ENCODE data around the gene ANAPC1. TPM values are rescaled to one million over a fixed set of nuclear protein-coding genes. Genes with fewer than 3 reads are reported as not detected.

The ANAPC1 gene
- total and polyA plus RNA-seq, 9 of the 15 experiments (the other 6 are each of a cell fraction or from before 2014, with no cell fraction given) = 14.0 to 126 (median 78.2) TPM

DNA sequence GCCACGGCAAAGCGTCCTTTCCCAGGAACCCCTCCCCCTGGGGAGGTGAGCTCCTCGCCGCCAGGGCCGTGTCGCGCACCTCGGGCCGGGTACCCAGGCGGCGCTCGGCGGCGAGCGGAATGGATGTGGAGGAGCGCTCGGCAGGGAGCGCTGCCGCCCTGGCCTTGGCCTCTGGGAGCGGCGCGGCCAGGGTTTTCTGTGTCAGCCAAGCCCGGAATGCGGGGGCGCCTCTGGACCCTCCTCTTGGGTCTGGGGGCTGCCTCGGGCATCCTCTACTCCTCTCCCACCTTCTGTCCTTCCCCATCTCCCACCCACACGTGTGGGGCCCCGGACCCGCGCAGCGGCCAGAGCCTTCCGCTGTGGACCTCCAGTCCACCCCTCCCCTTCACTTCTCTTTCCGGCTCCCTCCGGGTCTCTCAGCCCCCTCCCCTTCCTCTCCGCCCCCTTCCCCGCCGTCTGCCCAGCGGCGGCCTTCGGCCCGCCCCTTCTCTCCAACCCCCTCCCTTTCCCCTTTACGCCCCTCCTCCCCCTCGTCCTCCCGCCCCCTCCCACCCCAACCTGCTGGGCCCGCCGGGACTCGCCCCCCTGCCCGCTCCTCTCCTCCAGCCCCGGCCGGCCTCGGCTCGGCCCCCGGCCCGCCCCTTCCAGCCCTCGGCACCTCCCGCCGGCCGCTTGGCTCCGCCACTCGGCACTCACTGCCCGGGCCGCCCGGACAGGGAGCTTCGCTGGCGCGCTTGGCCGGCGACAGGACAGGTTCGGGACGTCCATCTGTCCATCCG is 14.1 kb upstream of the ANAPC1 start, which contains the start of gene MERTK:
Gene MERTK, plus strand, starts transcription at position 684 of the 779 bp plus-strand sequence. CDS start 129 bp downstream, outside the sequence.
- no peaks in the 10 kb centered on the region for H3K79me2 ChIP-seq (ENCODE audit: control insufficient read depth, insufficient read depth, low read length)
- BruUV-seq (replicated peaks) = no TSS peak
- H2AFZ ChIP-seq (ENCODE audit: low read depth, low read length) = peak within 1 kb of the TSS; percentile 96
- no peaks in the 10 kb centered on the region for H3K36me3 ChIP-seq (ENCODE audit: control insufficient read depth, insufficient read depth, low read length)
- H3K4me1 ChIP-seq (replicated peaks in 1 of 2; ENCODE audit: control insufficient read depth in 2 of 2, insufficient read depth in 2 of 2, low read length in 2 of 2) = peaks cover 20 to 24% of the 10 kb centered on the region in 2 experiments
- ATAC-seq = peak; percentile 92
- peak within 1 kb of the TSS; percentile 87 for H3K4me2 ChIP-seq (ENCODE audit: insufficient read depth, low read length)
- ChIA-PET POLR2A (interaction anchor here (0.6 to 1.7 kb wide), 9 partner anchors 10 to 1038 kb away, joined by 3 to 6 read pairs (median 4); partner anchors contain the start of gene ANAPC1), CTCF (ENCODE audit: low intra/inter-chr PET ratio) (interaction anchor here (1.1 to 1.3 kb wide), 2 partner anchors 150 kb away, joined by 6 to 8 read pairs; no protein-coding TSS in a partner anchor)
- under 1% methylated on average over 36 of the region's 71 CpGs for WGBS (ENCODE audit: insufficient coverage, low coverage, missing lambda C conversion rate)
- H3K9me1 ChIP-seq (ENCODE audit: control insufficient read depth, insufficient read depth, low read length) = no peaks in the 10 kb centered on the region
- no peak for FAIRE-seq
- H3K9ac ChIP-seq (ENCODE audit: insufficient read depth in 1 of 2, low read depth in 2 of 2, low read length in 2 of 2) = peak within 1 kb of the TSS; percentile 56 to 90; a peak in 3 of 4 replicates
- intact Hi-C loops (cut with micrococcal nuclease) (loop anchor here (5.0 kb wide), 1 partner anchor 359 kb away; the partner anchor contains the start of gene ZC3H8), in situ Hi-C loops (cut with MboI) (loop anchor here (25.0 kb wide), 1 partner anchor 339 kb away; no protein-coding TSS in a partner anchor)
- no peaks in the 10 kb centered on the region for H4K20me1 ChIP-seq (replicated peaks; ENCODE audit: control insufficient read depth, insufficient read depth, low read length)
- H3K27me3 ChIP-seq (ENCODE audit: control insufficient read depth in 2 of 2, insufficient read depth in 2 of 2, low read length in 2 of 2) = peaks cover 0 to 6% of the 10 kb centered on the region in 2 experiments; a peak in 2 of 5 replicates
- peak within 1 kb of the TSS; percentile 59 for H3K4me3 ChIP-seq
- H3K27ac ChIP-seq (ENCODE audit: extremely low read depth, low read depth, low read length) = 0 out of 3 replicates have a peak within 1 kb of the TSS, but pooled peaks have one; percentile 22
- DNase-seq (ENCODE audit: extremely low read depth in 1 of 4, low spot score in 3 of 4) = peak; percentile 77 to 85 (median 84)
- no peaks in the 10 kb centered on the region for H3K9me3 ChIP-seq (replicated peaks; ENCODE audit: control insufficient read depth, insufficient read depth, low read depth, low read length)
- TF ChIP-seq CTCFL (IDR thresholded peaks at IDR 0.05; ENCODE audit: borderline replicate concordance, insufficient read depth, low read depth, low read length, poor library complexity, severe bottlenecking) (peak; percentile 45), ATF1 (CRISPR knock-in tag; IDR thresholded peaks at IDR 0.05) (no peak), ATF1 (tag; IDR thresholded peaks at IDR 0.05) (peak; percentile 56), FOXJ3 (CRISPR knock-in tag; IDR thresholded peaks at IDR 0.05) (no peak), NCOR1 (IDR thresholded peaks at IDR 0.05) (no peak), ZKSCAN1 (IDR thresholded peaks at IDR 0.05; ENCODE audit: low read depth, low read length) (no peak), SIN3A (IDR thresholded peaks at IDR 0.05; ENCODE audit: borderline replicate concordance in 2 of 2, control insufficient read depth in 1 of 2, low read depth in 2 of 2, low read length in 2 of 2) (no peak), CXXC5 (CRISPR knock-in tag; IDR thresholded peaks at IDR 0.05) (peak; percentile 71)
- TF ChIP-seq, protein P1, sequence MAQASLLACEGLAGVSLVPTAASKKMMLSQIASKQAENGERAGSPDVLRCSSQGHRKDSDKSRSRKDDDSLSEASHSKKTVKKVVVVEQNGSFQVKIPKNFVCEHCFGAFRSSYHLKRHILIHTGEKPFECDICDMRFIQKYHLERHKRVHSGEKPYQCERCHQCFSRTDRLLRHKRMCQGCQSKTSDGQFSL (CRISPR knock-in tag; IDR thresholded peaks at IDR 0.05) = no peak
- TF ChIP-seq, protein P1 (tag; IDR thresholded peaks at IDR 0.05) = no peak

All from K562 (cell line).